ENCODE results near the gene PRB3. TPM values are rescaled to one million over a fixed set of nuclear protein-coding genes. Genes with fewer than 3 reads are reported as not detected.

PRB3 gene
- not detected for polyA plus RNA-seq (2012; ENCODE audit: insufficient read depth, insufficient read length, low read depth)

GRCh38 chr12:11269607-11270006, at the start of gene PRB3:
TSS of gene PRB3 (minus strand) at chr12:11269707. CDS start at chr12:11269669, 38 bp downstream.
- H3K4me3 ChIP-seq (ENCODE audit: low read depth, low read length), result no peak within 1 kb of the TSS
- no peak for DNase-seq
- H3K9me3 ChIP-seq, result no peaks in the 10 kb centered on the region
- no peaks in the 10 kb centered on the region for H3K4me1 ChIP-seq
- TF ChIP-seq, protein P1, sequence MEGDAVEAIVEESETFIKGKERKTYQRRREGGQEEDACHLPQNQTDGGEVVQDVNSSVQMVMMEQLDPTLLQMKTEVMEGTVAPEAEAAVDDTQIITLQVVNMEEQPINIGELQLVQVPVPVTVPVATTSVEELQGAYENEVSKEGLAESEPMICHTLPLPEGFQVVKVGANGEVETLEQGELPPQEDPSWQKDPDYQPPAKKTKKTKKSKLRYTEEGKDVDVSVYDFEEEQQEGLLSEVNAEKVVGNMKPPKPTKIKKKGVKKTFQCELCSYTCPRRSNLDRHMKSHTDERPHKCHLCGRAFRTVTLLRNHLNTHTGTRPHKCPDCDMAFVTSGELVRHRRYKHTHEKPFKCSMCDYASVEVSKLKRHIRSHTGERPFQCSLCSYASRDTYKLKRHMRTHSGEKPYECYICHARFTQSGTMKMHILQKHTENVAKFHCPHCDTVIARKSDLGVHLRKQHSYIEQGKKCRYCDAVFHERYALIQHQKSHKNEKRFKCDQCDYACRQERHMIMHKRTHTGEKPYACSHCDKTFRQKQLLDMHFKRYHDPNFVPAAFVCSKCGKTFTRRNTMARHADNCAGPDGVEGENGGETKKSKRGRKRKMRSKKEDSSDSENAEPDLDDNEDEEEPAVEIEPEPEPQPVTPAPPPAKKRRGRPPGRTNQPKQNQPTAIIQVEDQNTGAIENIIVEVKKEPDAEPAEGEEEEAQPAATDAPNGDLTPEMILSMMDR (IDR thresholded peaks at IDR 0.05; ENCODE audit: low read depth, low read length), result no peak
- H3K36me3 ChIP-seq, result no peaks in the 10 kb centered on the region
- no peaks in the 10 kb centered on the region for H3K27me3 ChIP-seq

DNA sequence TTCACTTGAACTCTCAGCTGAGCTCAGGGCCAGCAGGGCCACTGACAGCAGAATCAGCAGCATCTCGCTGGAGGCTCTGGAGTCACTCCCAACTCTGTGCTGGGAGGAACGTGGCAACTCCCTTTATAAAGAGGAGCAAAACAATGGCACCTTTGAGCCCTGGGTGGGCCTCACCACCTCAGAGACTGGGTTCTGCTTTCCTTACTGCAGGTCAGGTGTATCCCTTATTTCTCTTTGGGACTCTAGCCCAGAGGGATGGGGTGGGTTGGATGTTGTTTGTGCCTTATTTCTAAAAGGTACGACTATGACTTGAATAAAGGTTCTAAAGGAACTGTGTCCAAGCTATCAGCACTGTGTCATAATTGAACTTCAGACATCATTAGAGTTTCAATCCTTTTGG, 40.8 kb upstream of the PRB3 start, which contains the start of gene PRB4:
Gene PRB4 (minus strand): TSS at position 101 of the 400 bp plus-strand sequence. CDS start 38 bp downstream, at position 63.
- TF ChIP-seq, protein P1 (IDR thresholded peaks at IDR 0.05; ENCODE audit: low read depth, low read length), result no peak
- Histone ChIP-seq H3K36me3 (no peaks in the 10 kb centered on the region), H3K4me3 (ENCODE audit: low read depth, low read length) (no peak within 1 kb of the TSS), H3K4me1 (no peaks in the 10 kb centered on the region), H3K27me3 (no peaks in the 10 kb centered on the region), H3K9me3 (no peaks in the 10 kb centered on the region)
- DNase-seq, result no peak

- H3K27me3 ChIP-seq, result no peaks in the 10 kb centered on the region
- no peaks in the 10 kb centered on the region for H3K36me3 ChIP-seq
- DNase-seq, result no peak
- no peak overlapping the region for H3K4me3 ChIP-seq (ENCODE audit: low read depth, low read length)
- TF ChIP-seq, protein P1 (IDR thresholded peaks at IDR 0.05; ENCODE audit: low read depth, low read length), result no peak
- no peaks in the 10 kb centered on the region for H3K4me1 ChIP-seq
- H3K9me3 ChIP-seq, result no peaks in the 10 kb centered on the region
Measured at GRCh38 chr12:11307143-11307542, 37.6 kb upstream of the PRB3 start.

- no peak for DNase-seq
- H3K4me3 ChIP-seq (ENCODE audit: low read depth, low read length), result no peak overlapping the region
- H3K27me3 ChIP-seq, result no peaks in the 10 kb centered on the region
- H3K4me1 ChIP-seq, result no peaks in the 10 kb centered on the region
- no peaks in the 10 kb centered on the region for H3K9me3 ChIP-seq
- H3K36me3 ChIP-seq, result no peaks in the 10 kb centered on the region
- TF ChIP-seq, protein P1 (IDR thresholded peaks at IDR 0.05; ENCODE audit: low read depth, low read length), result no peak
Measured at GRCh38 chr12:11273449-11273848, 3.9 kb upstream of the PRB3 start.

DNA sequence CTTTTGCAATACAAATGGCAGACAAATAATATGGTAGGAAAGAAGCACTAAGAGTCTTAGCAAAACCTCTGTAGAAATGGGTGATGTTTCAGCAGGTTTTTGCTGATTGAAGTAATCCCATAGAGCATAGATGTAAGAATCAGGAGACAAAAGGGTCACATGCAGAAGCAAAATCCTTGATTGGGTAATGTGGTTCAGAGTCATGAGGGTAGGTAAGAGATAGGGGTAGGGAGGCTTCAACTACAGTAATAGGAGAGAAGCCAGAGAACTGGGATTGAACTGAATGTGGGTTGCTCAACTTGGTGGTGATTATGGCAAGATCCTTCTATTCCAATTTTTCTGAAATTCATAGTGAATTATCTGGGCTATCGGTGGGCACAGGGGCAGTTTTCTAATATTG, 5.0 kb downstream of the PRB3 start:
- no peak for DNase-seq
- no peak overlapping the region for H3K4me3 ChIP-seq (ENCODE audit: low read depth, low read length)
- no peaks in the 10 kb centered on the region for H3K36me3 ChIP-seq
- H3K9me3 ChIP-seq, result no peaks in the 10 kb centered on the region
- no peaks in the 10 kb centered on the region for H3K27me3 ChIP-seq
- no peaks in the 10 kb centered on the region for H3K4me1 ChIP-seq
- TF ChIP-seq, protein P1 (IDR thresholded peaks at IDR 0.05; ENCODE audit: low read depth, low read length), result no peak

DNA sequence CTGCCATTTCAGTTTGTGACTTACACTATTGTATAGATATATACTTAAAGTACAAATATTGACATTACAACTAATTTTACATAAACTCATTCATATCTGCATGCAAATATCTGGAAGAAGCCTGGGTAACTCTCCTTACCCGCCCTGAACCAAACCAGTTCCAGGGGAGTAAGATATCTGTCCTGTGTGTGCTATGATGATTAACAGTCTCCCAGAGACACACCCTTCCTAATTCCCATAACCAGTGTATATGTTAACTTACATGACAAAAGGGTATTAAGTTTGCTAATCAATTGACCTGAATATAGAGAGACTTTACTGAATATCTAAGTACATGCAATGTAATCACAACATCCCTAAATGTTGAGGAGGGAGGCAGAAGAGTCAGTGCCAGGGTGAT, 23.0 kb downstream of the PRB3 start:
- Histone ChIP-seq H3K4me1 (no peaks in the 10 kb centered on the region), H3K9me3 (no peaks in the 10 kb centered on the region), H3K4me3 (ENCODE audit: low read depth, low read length) (no peak overlapping the region), H3K36me3 (no peaks in the 10 kb centered on the region), H3K27me3 (no peaks in the 10 kb centered on the region; the same call in 1 of the 2 replicates)
- TF ChIP-seq, protein P1 (IDR thresholded peaks at IDR 0.05; ENCODE audit: low read depth, low read length), result no peak
- DNase-seq, result no peak
